ENCODE data around the gene IL24. TPM values are rescaled to one million over a fixed set of nuclear protein-coding genes. Genes with fewer than 3 reads are reported as not detected.

The IL24 gene
- total and polyA plus RNA-seq, 2 donors (not counting 1 experiment from before 2014, with no cell fraction given), result 0.17 to 0.54 TPM

GRCh38 chr1:206868264-206868663 lies 29.0 kb upstream of the IL24 start:
- H3K4me3 ChIP-seq (replicated peaks in 1 of 4; ENCODE audit: control extremely low read depth in 1 of 4, insufficient read depth in 1 of 4, low read depth in 3 of 4, low read length in 4 of 4), result no peak overlapping the region
- H3K79me2 ChIP-seq (ENCODE audit: control insufficient read depth, insufficient read depth, low read length), result no peaks in the 10 kb centered on the region
- no peaks in the 10 kb centered on the region for H4K20me1 ChIP-seq (ENCODE audit: control insufficient read depth, extremely low read depth, insufficient read depth, low read length)
- H3K36me3 ChIP-seq (ENCODE audit: control insufficient read depth, insufficient read depth, low read length), result no peaks in the 10 kb centered on the region
- no peak for DNase-seq (ENCODE audit: low read depth in 2 of 2)
- no peaks in the 10 kb centered on the region for H3K9me3 ChIP-seq (ENCODE audit: control insufficient read depth, insufficient read depth, low read depth, low read length)
- no peak overlapping the region for H3K9ac ChIP-seq (ENCODE audit: insufficient read depth, low read length)
- TF ChIP-seq EZH2 (IDR thresholded peaks at IDR 0.05; ENCODE audit: low read length, missing control alignments) (no peak), CTCF (conservative IDR thresholded peaks at IDR 0.05 in 1 of 2, IDR thresholded peaks at IDR 0.05 in 1 of 2; ENCODE audit: low read depth in 1 of 2, low read length in 2 of 2) (no peak)
- H3K27ac ChIP-seq (ENCODE audit: insufficient read depth, low read length), result no peak overlapping the region
- no peak overlapping the region for H2AFZ ChIP-seq (ENCODE audit: low read length)
- no peak overlapping the region for H3K4me2 ChIP-seq (ENCODE audit: extremely low read depth, insufficient read depth, low read length)
- no peaks in the 10 kb centered on the region for H3K27me3 ChIP-seq (ENCODE audit: control insufficient read depth, insufficient read depth, low read length)
- H3K4me1 ChIP-seq (ENCODE audit: control insufficient read depth, extremely low read depth, insufficient read depth, low read length), result no peaks in the 10 kb centered on the region

- Histone ChIP-seq H3K4me3 (replicated peaks in 1 of 4; ENCODE audit: control extremely low read depth in 1 of 4, insufficient read depth in 1 of 4, low read depth in 3 of 4, low read length in 4 of 4) (no peak overlapping the region), H3K27ac (ENCODE audit: insufficient read depth, low read length) (no peak overlapping the region), H2AFZ (ENCODE audit: low read length) (no peak overlapping the region), H4K20me1 (ENCODE audit: control insufficient read depth, extremely low read depth, insufficient read depth, low read length) (no peaks in the 10 kb centered on the region), H3K27me3 (ENCODE audit: control insufficient read depth, insufficient read depth, low read length) (no peaks in the 10 kb centered on the region), H3K9ac (ENCODE audit: insufficient read depth, low read length) (no peak overlapping the region), H3K79me2 (ENCODE audit: control insufficient read depth, insufficient read depth, low read length) (no peaks in the 10 kb centered on the region), H3K36me3 (ENCODE audit: control insufficient read depth, insufficient read depth, low read length) (no peaks in the 10 kb centered on the region), H3K9me3 (ENCODE audit: control insufficient read depth, insufficient read depth, low read depth, low read length) (no peaks in the 10 kb centered on the region), H3K4me2 (ENCODE audit: extremely low read depth, insufficient read depth, low read length) (no peak overlapping the region), H3K4me1 (ENCODE audit: control insufficient read depth, extremely low read depth, insufficient read depth, low read length) (no peaks in the 10 kb centered on the region)
- TF ChIP-seq EZH2 (IDR thresholded peaks at IDR 0.05; ENCODE audit: low read length, missing control alignments) (no peak), CTCF (conservative IDR thresholded peaks at IDR 0.05 in 1 of 2, IDR thresholded peaks at IDR 0.05 in 1 of 2; ENCODE audit: low read depth in 1 of 2, low read length in 2 of 2) (no peak)
- no peak for DNase-seq (ENCODE audit: low read depth in 2 of 2)
Measured at GRCh38 chr1:206872139-206872538, 25.1 kb upstream of the IL24 start.

- DNase-seq (ENCODE audit: low read depth in 2 of 2), result no peak
- no peaks in the 10 kb centered on the region for H3K36me3 ChIP-seq (ENCODE audit: control insufficient read depth, insufficient read depth, low read length)
- no peak overlapping the region for H3K9ac ChIP-seq (ENCODE audit: insufficient read depth, low read length)
- H3K4me3 ChIP-seq (replicated peaks in 1 of 4; ENCODE audit: control extremely low read depth in 1 of 4, insufficient read depth in 1 of 4, low read depth in 3 of 4, low read length in 4 of 4), result no peak overlapping the region
- H3K79me2 ChIP-seq (ENCODE audit: control insufficient read depth, insufficient read depth, low read length), result no peaks in the 10 kb centered on the region
- H3K27me3 ChIP-seq (ENCODE audit: control insufficient read depth, insufficient read depth, low read length), result no peaks in the 10 kb centered on the region
- TF ChIP-seq EZH2 (IDR thresholded peaks at IDR 0.05; ENCODE audit: low read length, missing control alignments), result no peak
- no peak for TF ChIP-seq CTCF (conservative IDR thresholded peaks at IDR 0.05 in 1 of 2, IDR thresholded peaks at IDR 0.05 in 1 of 2; ENCODE audit: low read depth in 1 of 2, low read length in 2 of 2)
- no peak overlapping the region for H3K4me2 ChIP-seq (ENCODE audit: extremely low read depth, insufficient read depth, low read length)
- H3K9me3 ChIP-seq (ENCODE audit: control insufficient read depth, insufficient read depth, low read depth, low read length), result no peaks in the 10 kb centered on the region
- no peaks in the 10 kb centered on the region for H3K4me1 ChIP-seq (ENCODE audit: control insufficient read depth, extremely low read depth, insufficient read depth, low read length)
- H4K20me1 ChIP-seq (ENCODE audit: control insufficient read depth, extremely low read depth, insufficient read depth, low read length), result no peaks in the 10 kb centered on the region
- H2AFZ ChIP-seq (ENCODE audit: low read length), result no peak overlapping the region
- no peak overlapping the region for H3K27ac ChIP-seq (ENCODE audit: insufficient read depth, low read length)
Measured at GRCh38 chr1:206873603-206874188, 23.5 kb upstream of the IL24 start.
